GM19238 (cell line): ENCODE results near the gene PITPNC1.
"Not testable (repeated sequence)": the region's sequence is repeated elsewhere in the genome, so short reads cannot be mapped to it uniquely, and the experiment has no call there.

Source experiments
- DNase-seq: peaks from one replicate; pipeline ENCODE4 v3.0.0; 2011; ENCODE audit warnings: low spot score; ENCODE audit not compliant: insufficient read length

The PITPNC1 gene

GRCh38 chr17:67376737-67377487, at the start of gene PITPNC1:
Gene PITPNC1 (plus strand): TSS chr17:67377281.
- DNase-seq, result peak; percentile 79

- no peak for DNase-seq
Measured at GRCh38 chr17:67328026-67328425, 49.1 kb upstream of the PITPNC1 start.

GRCh38 chr17:67331381-67332161, 45.5 kb upstream of the PITPNC1 start:
- not testable (repeated sequence) for DNase-seq

- not testable (repeated sequence) for DNase-seq
Measured at GRCh38 chr17:67332162-67332508, 44.9 kb upstream of the PITPNC1 start.

- DNase-seq, result no peak
Measured at GRCh38 chr17:67335245-67335835, 41.7 kb upstream of the PITPNC1 start.

GRCh38 chr17:67336859-67337258, 40.2 kb upstream of the PITPNC1 start:
- no peak for DNase-seq

GRCh38 chr17:67338353-67338752, 38.7 kb upstream of the PITPNC1 start:
- DNase-seq, result not testable (repeated sequence)

- DNase-seq, result no peak
Measured at GRCh38 chr17:67343237-67343636, 33.8 kb upstream of the PITPNC1 start.

- DNase-seq, result no peak
Measured at GRCh38 chr17:67347826-67348225, 29.3 kb upstream of the PITPNC1 start.

- no peak for DNase-seq
Measured at GRCh38 chr17:67349420-67349819, 27.7 kb upstream of the PITPNC1 start.

- DNase-seq, result no peak
Measured at GRCh38 chr17:67353161-67353560, 23.9 kb upstream of the PITPNC1 start.

- DNase-seq, result no peak
Measured at GRCh38 chr17:67353929-67354574, 23.0 kb upstream of the PITPNC1 start.

GRCh38 chr17:67358612-67359011, 18.5 kb upstream of the PITPNC1 start:
- DNase-seq, result no peak

- no peak for DNase-seq
Measured at GRCh38 chr17:67359960-67360791, 16.9 kb upstream of the PITPNC1 start.

GRCh38 chr17:67360880-67361279, 16.2 kb upstream of the PITPNC1 start:
- DNase-seq, result no peak

GRCh38 chr17:67362173-67362572, 14.9 kb upstream of the PITPNC1 start:
- DNase-seq, result no peak

- DNase-seq, result no peak
Measured at GRCh38 chr17:67364847-67365737, 12.0 kb upstream of the PITPNC1 start.

GRCh38 chr17:67365738-67366192, 11.3 kb upstream of the PITPNC1 start:
- DNase-seq, result no peak

GRCh38 chr17:67366193-67367157, 10.6 kb upstream of the PITPNC1 start, which contains the start of gene PSMD12:
Gene PSMD12 (minus strand): TSS chr17:67366577. CDS start chr17:67366519, 58 bp downstream.
- DNase-seq, result peak; percentile 87
